Spleen (tissue), 7 donors: ENCODE measurements around the gene CUEDC1.

ENCODE experiments used
- POLR2A ChIP-seq, 3 donors: fragments of 450-650 bp; IDR thresholded peaks; one replicate each; pipeline ENCODE4 v1.5.1; 2017; ENCODE audit warnings: antibody characterized with exemption in 3 of 3, mild to moderate bottlenecking in 1 of 3
- POLR2AphosphoS5 ChIP-seq, 3 donors: sonication (generic); formaldehyde crosslinking; IDR thresholded peaks; one replicate each; pipeline ENCODE4 v1.5.1; 2017; ENCODE audit warnings: antibody characterized with exemption in 3 of 3
- TF ChIP-seq, protein P1 (sequence below), 11 experiments: fragments of 200-600 bp in 7 of 11; fragments of 450-650 bp in 4 of 11; sonication (generic) in 4 of 11; IDR thresholded peaks in 8 of 11; conservative IDR thresholded peaks in 3 of 11; 1 replicate in 7 of 11; 2 replicates in 4 of 11; pipeline versions ENCODE4 v1.4.0 to v1.8.0; 2016 to 2021; ENCODE audit warnings: antibody characterized with exemption in 11 of 11, inconsistent platforms in 4 of 11, mild to moderate bottlenecking in 1 of 11
- donor health status: DM: no; HTN: no; CAD: no; lungs with moderate emphysema.
- donor health status: DM: no; HTN: no; CAD: no.
- donor health status: DM: no; HTN: no; CAD: no.

DNA sequence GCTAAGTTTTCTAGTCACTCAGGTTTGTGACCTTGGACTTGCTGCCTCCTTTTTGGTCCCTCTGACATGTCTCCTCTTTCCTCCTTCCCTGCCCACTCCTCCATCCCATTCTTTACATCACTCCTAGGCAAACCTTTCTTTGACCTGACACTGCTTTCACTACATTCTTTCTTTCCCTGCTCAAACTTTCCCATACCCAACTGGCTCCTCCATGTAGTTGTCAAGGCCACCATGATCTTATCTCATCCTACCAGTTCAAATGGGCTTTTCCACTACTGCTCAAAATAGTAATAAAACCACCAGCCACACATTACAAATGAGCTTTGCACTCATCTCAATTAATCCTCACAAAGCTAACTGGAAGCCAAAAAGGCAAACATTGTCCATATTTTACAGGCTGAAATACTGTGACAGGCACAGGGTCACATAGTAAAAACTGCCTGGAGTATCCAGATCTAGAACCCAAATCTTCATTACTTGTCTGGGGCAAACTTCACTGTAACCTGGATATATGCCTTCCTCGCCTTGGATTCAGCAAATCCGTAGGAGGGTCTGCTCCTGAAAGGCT, 119.8 kb downstream of the CUEDC1 start:
- TF ChIP-seq, protein P1, sequence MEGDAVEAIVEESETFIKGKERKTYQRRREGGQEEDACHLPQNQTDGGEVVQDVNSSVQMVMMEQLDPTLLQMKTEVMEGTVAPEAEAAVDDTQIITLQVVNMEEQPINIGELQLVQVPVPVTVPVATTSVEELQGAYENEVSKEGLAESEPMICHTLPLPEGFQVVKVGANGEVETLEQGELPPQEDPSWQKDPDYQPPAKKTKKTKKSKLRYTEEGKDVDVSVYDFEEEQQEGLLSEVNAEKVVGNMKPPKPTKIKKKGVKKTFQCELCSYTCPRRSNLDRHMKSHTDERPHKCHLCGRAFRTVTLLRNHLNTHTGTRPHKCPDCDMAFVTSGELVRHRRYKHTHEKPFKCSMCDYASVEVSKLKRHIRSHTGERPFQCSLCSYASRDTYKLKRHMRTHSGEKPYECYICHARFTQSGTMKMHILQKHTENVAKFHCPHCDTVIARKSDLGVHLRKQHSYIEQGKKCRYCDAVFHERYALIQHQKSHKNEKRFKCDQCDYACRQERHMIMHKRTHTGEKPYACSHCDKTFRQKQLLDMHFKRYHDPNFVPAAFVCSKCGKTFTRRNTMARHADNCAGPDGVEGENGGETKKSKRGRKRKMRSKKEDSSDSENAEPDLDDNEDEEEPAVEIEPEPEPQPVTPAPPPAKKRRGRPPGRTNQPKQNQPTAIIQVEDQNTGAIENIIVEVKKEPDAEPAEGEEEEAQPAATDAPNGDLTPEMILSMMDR (IDR thresholded peaks at IDR 0.05 in 8 of 11, conservative IDR thresholded peaks at IDR 0.05 in 3 of 11): no peak
- no peak for TF ChIP-seq POLR2A (IDR thresholded peaks at IDR 0.05)
- no peak for TF ChIP-seq POLR2AphosphoS5 (IDR thresholded peaks at IDR 0.05)
